GM19324 (cell line): ENCODE results near the gene INSYN1.

Source experiments
- ATAC-seq: cut with Tn5 transposase; IDR thresholded peaks from one replicate; pipeline ENCODE4 v1.9.1; 2021; ENCODE audit warnings: mild to moderate bottlenecking, moderate library complexity; ENCODE audit not compliant: unreplicated experiment, low FRiP score

Gene INSYN1

DNA sequence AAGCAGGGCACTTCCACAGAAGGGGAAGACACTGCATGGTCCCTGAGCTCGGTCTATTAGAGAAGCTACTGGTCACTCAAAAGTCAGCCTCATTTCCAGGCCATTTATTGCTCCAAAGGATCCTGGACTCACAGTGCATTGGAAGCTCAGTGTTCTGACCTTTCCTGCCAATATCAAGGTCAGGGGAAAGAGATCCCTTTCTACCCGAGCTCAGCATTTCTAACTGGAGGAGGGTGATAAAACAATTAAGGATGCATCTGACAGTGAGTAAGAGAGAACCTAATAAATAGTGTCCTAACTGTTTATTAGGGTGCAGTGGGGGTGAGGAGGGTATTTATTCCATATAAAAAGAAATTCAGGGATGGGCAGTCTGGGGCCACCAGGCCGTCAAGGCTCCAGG, 26.8 kb upstream of the INSYN1 start:
- no peak for ATAC-seq

GRCh38 chr15:73777741-73778140, 24.6 kb upstream of the INSYN1 start:
- no peak for ATAC-seq

DNA sequence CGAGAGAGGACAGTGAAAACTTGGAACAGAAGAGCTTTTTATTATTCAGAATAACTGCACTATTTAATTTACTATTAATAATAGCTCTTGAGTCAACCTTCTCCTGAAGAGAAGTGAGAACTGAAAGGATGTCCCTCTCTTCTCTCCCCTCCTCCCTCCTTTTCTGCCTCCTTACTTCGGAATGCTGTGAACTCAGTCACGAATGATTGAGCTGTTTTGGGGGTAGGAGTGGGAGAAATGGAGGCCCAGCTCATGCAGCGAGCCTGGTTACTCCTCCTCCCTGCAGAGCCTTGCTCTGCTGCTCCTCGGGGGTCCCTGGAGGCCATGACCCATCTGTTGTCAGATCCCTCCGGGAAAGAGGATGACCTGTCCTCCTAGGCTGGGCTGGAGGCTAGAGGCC, 20.3 kb upstream of the INSYN1 start:
- no peak for ATAC-seq

DNA sequence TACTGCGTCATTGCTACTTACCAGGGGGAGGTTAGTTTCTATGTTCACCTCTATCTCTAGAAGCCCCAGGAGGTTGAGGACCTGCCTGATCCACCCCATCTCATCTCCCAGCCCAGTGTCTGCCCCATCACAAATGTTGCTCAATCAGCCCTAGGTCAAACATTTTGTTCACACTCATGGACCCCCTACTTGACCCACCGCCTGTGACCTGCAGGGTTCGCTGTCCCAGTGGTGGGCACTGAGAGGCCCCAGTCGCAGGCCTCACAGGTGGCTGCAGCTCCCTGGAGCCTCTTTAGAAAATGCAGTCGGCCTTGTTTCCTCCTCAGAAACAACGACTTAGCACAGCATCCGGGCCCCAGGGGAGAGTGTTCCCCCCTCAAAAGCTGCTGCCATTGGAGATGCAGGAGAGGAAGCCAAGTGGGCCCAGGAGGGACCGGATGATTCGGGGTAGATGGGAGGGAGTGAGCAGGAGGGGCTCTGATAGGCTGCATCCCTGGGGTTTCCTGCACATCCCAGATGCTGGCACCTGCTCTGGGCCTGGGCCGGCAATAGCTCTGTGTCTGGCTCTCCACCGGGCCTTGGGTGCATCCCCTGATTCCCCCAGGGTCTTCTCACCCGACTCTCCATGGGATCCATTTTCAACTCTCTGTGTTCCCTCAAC, 18.4 kb upstream of the INSYN1 start:
- ATAC-seq: no peak

- ATAC-seq: no peak
Observed at GRCh38 chr15:73770050-73770449, 16.9 kb upstream of the INSYN1 start.

GRCh38 chr15:73767806-73768501, 14.8 kb upstream of the INSYN1 start:
- ATAC-seq: no peak

DNA sequence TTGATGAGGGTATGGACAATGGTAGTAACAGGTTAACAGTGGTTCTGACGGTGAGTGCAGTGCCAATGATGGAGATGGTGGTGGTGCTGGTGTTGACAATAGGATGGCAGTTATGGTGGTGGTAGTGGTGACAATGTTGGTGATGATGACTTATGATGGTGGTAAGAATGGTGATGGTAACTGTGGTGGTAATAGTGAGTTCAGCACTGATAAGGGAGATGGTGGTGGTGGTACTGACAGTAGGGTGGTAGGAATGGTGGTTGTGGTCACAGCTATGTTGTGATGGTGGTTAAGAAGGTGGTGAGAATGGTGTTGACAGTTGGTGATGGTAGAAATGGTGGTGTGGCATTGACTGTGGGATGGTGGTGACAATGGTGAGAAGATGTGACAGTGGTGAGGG, 13.4 kb upstream of the INSYN1 start:
- no peak for ATAC-seq

- ATAC-seq: no peak
Observed at GRCh38 chr15:73765778-73766177, 12.6 kb upstream of the INSYN1 start.

DNA sequence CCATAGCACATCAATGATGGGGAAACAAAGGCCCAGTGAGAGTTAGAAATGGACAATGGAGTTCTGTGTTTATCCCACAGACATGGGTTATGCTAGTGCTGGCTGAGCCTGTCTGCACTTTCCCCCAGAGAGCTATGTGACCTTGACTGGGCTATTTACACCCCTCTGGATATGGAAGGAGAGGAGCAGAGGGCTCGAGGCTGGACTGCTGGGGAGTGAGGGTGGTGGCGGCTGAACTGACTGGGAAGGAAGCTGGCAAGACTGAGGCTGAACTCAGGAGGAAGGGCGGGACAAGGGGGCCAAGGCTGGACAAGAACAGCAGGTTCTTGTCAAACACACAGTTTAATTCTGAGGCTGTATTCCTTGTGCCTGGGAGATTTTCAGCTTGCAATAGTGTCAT, 10.8 kb upstream of the INSYN1 start:
- no peak for ATAC-seq

DNA sequence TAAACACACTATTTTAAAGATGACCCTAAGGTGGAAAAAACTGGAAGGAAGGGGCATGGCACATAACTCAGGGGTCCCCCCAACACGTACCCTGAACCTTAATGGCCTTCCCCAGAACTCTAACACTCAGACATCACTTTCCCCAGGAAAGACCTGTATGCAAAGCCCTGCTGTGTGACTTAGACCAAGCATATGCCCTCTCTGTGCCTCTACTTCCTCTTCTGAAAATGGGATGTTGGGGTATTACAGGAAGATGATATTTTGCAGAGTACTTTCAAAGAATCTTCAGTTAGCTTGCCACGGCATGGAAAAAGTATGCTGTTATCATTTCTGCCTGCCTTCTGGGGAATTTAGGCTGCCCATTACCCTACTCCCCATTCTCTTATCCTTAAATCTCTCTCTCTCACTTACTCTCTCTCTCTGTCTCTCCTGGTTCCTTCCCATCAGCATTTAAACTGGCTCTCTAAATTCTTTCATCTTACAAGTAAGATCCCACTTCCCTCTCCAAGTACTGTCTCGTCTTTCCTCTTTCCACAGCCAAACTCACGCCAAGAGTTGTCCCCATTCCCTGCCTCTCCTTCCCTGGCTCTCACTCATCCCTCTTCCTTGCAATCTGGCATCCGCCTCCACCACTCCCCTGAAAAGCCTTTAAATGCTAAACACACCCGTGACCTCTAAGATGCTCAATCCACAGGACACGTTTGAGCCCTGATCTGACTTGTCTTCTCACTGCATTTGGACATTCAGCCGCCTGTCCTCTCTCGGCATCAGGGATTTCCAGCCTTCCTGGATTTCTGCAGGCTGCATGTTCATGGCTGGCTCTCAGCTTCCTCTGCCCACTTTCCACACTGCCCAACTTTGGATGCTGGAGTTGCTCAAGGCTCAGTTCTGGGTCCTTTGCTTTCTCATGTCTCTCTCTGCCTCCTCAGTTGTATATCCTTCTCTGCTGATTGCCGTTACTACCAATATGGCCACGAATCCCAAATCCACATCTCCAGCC, 7.5 kb upstream of the INSYN1 start:
- ATAC-seq: no peak

- no peak for ATAC-seq
Observed at GRCh38 chr15:73758461-73758860, 5.3 kb upstream of the INSYN1 start.

DNA sequence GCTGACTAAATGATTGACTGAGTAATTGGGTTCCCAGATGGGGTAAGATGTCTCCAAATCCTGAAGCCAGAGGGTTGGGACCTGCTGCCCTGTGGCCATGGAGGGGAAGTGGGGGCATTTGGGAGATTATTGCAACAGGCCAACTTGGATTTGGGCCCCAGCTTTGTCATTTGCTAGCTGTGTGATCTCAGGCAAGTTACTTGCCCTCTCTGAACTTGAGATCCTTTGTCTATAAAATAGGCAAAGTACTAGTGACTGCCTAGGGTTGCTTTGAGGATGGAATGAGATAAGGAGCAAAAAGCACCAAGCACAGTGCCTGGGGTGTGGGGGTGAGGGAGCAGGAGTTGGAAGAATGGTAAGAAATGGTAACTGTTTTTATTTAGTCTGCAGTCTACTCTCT, 4.4 kb upstream of the INSYN1 start:
- ATAC-seq: no peak

GRCh38 chr15:73756947-73757513, 3.9 kb upstream of the INSYN1 start:
- ATAC-seq: no peak

- ATAC-seq: no peak
Observed at GRCh38 chr15:73756390-73756789, 3.2 kb upstream of the INSYN1 start.

DNA sequence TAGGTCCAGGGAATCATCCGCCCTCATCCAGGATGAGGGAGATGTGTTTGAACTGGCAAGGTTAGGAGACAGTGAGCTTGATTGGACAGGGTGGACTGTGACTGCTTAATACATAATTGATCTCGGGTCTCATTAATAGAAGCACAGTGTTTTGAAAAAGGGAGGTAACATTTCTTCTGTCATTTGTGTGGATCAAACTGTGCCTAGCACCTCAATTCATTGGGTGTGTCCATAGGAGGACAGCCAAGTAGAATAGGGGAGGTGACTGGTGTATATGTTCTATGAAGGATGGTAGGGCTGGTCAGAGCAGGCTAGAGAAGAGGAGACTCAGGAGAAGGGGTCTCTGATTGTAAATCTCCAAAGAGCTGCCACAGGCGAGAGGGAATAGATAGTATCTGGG, 2.8 kb upstream of the INSYN1 start:
- no peak for ATAC-seq

GRCh38 chr15:73755481-73755880, 2.3 kb upstream of the INSYN1 start:
- no peak for ATAC-seq

- no peak for ATAC-seq
Observed at GRCh38 chr15:73754461-73754860, 1.3 kb upstream of the INSYN1 start.

DNA sequence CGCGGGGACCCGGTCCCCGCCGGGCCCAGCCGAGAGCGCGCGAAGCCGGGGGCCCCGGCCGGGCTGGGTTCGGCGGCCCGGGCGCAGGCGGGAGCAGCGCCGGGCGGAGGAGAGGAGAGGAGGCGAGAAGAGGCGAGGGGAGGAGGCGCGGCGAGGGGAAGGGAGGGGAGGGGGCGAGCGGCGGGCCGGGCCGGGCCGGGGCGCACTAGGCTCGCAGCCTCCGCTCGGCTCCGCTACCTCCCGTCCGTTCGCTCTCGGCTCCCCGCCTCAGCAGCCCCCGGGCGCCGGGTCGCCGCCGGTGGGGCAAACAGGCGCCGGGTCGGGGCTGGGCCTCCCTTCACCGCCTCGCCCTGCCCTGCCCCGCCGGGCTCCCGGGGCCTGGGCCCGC, 351 bp downstream of the INSYN1 start:
- no peak for ATAC-seq

DNA sequence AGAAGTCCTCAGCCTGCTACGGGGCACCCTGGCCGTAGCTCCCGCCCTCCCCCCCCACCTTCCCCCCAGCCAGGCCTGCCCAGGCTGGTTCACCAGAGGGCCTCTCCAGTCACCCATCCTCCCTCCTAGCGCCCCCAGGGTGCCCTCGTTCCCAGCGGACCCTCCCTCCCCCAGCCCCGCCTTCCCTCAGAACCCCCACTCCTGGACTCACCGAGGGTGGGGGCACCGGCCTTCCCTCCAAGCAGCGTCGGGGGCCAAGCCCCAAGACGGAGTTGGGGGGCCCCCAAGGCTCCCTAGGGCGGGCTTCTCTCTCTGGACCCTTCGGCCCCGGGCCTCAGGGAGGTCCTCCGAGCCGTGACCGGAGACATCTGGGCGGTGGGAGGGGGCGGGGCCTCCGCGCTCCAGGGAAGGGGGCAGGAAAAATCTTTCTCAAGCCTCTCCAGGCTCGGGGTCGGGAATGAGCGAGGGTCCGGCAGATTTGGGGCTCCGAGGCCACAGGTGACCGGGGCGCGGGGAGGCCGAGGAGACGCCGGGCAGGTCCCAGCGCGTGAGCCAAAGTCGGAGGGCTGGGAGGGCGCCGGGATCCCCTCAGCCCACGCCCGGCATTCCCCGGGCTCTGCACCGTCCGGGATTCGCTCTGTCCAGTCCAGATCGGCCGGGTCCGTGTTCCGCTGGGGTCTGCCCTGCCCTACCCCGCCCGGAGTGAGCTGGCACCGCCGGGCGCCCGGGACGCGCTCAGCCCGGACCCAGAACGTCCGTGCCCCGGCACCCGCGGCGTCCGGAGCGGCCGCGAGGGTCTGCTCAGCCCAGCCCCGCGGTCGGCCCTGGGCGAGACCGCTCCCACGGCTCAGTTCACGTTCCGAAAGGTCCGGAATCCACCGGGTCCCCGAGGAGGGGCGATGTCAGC, 999 bp downstream of the INSYN1 start:
- no peak for ATAC-seq

DNA sequence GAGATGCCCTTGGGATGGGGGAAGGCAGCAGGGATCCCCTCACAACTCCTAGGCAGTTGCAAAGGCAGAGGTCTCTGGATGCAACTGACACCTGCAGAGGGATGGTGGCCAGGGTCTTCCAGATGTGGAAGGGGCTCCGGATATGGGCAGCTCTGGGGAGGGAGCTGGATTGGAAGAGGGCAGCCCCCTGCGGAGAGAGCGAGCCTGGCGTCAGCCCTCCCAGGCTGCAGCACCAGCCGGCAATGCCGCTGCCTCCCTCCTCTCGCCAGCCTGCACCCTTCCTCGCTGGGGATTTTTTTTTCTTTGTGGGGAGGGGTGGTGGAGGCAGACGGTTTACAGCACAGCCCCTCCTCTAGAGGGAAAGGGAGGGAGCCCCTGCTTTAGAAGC, 1.6 kb downstream of the INSYN1 start:
- ATAC-seq: no peak
